HPDE6-E6E7 (cell line): ENCODE measurements around the gene SHLD2.
"Not testable (repeated sequence)": the region's sequence is repeated elsewhere in the genome, so short reads cannot be mapped to it uniquely, and the experiment has no call there.

Experiments
- DNase-seq: peaks from one replicate; pipeline ENCODE4 v3.0.0; 2011; ENCODE audit warnings: missing footprints; ENCODE audit errors: extremely low spot score

The SHLD2 gene

GRCh38 chr10:87083576-87084290, 11.3 kb upstream of the SHLD2 start:
- DNase-seq: not testable (repeated sequence)

GRCh38 chr10:87084291-87084782, 10.7 kb upstream of the SHLD2 start:
- DNase-seq: not testable (repeated sequence)

- no peak for DNase-seq
These were observed 9.5 kb upstream of the SHLD2 start for GRCh38 chr10:87085537-87085936.

- no peak for DNase-seq
These were observed 5.3 kb upstream of the SHLD2 start for GRCh38 chr10:87089746-87090145.

- no peak for DNase-seq
These were observed 4.2 kb upstream of the SHLD2 start for GRCh38 chr10:87090779-87091178.

- DNase-seq: no peak
These were observed 2.6 kb upstream of the SHLD2 start for GRCh38 chr10:87092376-87092860.

- peak; percentile 51 for DNase-seq
These were observed 2.0 kb upstream of the SHLD2 start for GRCh38 chr10:87092861-87093631.

GRCh38 chr10:87093632-87094372, 1.2 kb upstream of the SHLD2 start:
- peak; percentile 14 for DNase-seq

- peak; percentile 47 for DNase-seq
These were observed 385 bp downstream of the SHLD2 start for GRCh38 chr10:87095236-87095945.

- no peak for DNase-seq
These were observed 7.0 kb downstream of the SHLD2 start for GRCh38 chr10:87101996-87102395.

- not testable (repeated sequence) for DNase-seq
These were observed 9.7 kb downstream of the SHLD2 start for GRCh38 chr10:87104727-87105126.

- DNase-seq: no peak
These were observed 10.6 kb downstream of the SHLD2 start for GRCh38 chr10:87105446-87106124.

- DNase-seq: not testable (repeated sequence)
These were observed 23.1 kb downstream of the SHLD2 start for GRCh38 chr10:87118122-87118521.

- not testable (repeated sequence) for DNase-seq
These were observed 24.0 kb downstream of the SHLD2 start for GRCh38 chr10:87119029-87119428.

- DNase-seq: not testable (repeated sequence)
These were observed 28.3 kb downstream of the SHLD2 start for GRCh38 chr10:87123351-87123750.

- not testable (repeated sequence) for DNase-seq
These were observed 32.0 kb downstream of the SHLD2 start for GRCh38 chr10:87127048-87127447.

- DNase-seq: not testable (repeated sequence)
These were observed 32.7 kb downstream of the SHLD2 start for GRCh38 chr10:87127607-87128156.

GRCh38 chr10:87132176-87132575, 37.2 kb downstream of the SHLD2 start:
- DNase-seq: not testable (repeated sequence)

- DNase-seq: not testable (repeated sequence)
These were observed 38.9 kb downstream of the SHLD2 start for GRCh38 chr10:87133936-87134335.

- not testable (repeated sequence) for DNase-seq
These were observed 39.4 kb downstream of the SHLD2 start for GRCh38 chr10:87134440-87134839.
